Putamen (tissue), 1 donor: ENCODE measurements around the gene C5orf58.
"Not testable (repeated sequence)": the region's sequence is repeated elsewhere in the genome, so short reads cannot be mapped to it uniquely, and the experiment has no call there.

Experiments used
- DNase-seq: peaks from one replicate; pipeline ENCODE4 v3.0.0-alpha.2; 2016; ENCODE audit warnings: low spot score

The C5orf58 gene

GRCh38 chr5:170223906-170224305 lies 8.9 kb upstream of the C5orf58 start:
- no peak for DNase-seq

GRCh38 chr5:170225326-170226128 lies 7.3 kb upstream of the C5orf58 start:
- DNase-seq, result peak; percentile 77

GRCh38 chr5:170226129-170226615 lies 6.6 kb upstream of the C5orf58 start:
- no peak for DNase-seq

GRCh38 chr5:170226661-170227060 lies 6.1 kb upstream of the C5orf58 start:
- DNase-seq, result no peak

GRCh38 chr5:170228762-170229435 lies 3.9 kb upstream of the C5orf58 start:
- DNase-seq, result no peak

- DNase-seq, result no peak
Observed at GRCh38 chr5:170233358-170233892, 640 bp downstream of the C5orf58 start.

GRCh38 chr5:170235876-170236864 lies 3.4 kb downstream of the C5orf58 start:
- no peak for DNase-seq

- no peak for DNase-seq
Observed at GRCh38 chr5:170238456-170239196, 5.8 kb downstream of the C5orf58 start.

GRCh38 chr5:170245436-170245835 lies 12.7 kb downstream of the C5orf58 start:
- DNase-seq, result not testable (repeated sequence)

- DNase-seq, result no peak
Observed at GRCh38 chr5:170246126-170246870, 13.5 kb downstream of the C5orf58 start.

GRCh38 chr5:170247363-170247762 lies 14.6 kb downstream of the C5orf58 start:
- no peak for DNase-seq

GRCh38 chr5:170248172-170248930 lies 15.6 kb downstream of the C5orf58 start:
- no peak for DNase-seq

GRCh38 chr5:170248931-170249227 lies 16.1 kb downstream of the C5orf58 start:
- DNase-seq, result not testable (repeated sequence)

GRCh38 chr5:170249355-170249754 lies 16.6 kb downstream of the C5orf58 start:
- no peak for DNase-seq

GRCh38 chr5:170250810-170251317 lies 18.1 kb downstream of the C5orf58 start:
- DNase-seq, result no peak

- DNase-seq, result no peak
Observed at GRCh38 chr5:170251462-170251861, 18.7 kb downstream of the C5orf58 start.

- no peak for DNase-seq
Observed at GRCh38 chr5:170252109-170252508, 19.3 kb downstream of the C5orf58 start.

- no peak for DNase-seq
Observed at GRCh38 chr5:170252720-170253350, 20.1 kb downstream of the C5orf58 start.

GRCh38 chr5:170254056-170254455 lies 21.3 kb downstream of the C5orf58 start:
- DNase-seq, result no peak
